GM10266 (cell line): ENCODE measurements around the gene PORCN.
A peak's percentile ranks its signal among the peaks of the same experiment; 100 is the strongest.

Experiments
- DNase-seq: peaks from one replicate; pipeline ENCODE4 v3.0.0; 2012; ENCODE audit errors: extremely low spot score
- CTCF ChIP-seq: IDR thresholded peaks from 2 replicates; pipeline ENCODE4 v1.5.1; 2012; ENCODE audit warnings: mild to moderate bottlenecking, low read depth; ENCODE audit not compliant: control insufficient read depth, insufficient read depth; ENCODE audit errors: missing control alignments

PORCN gene

GRCh38 chrX:48508400-48509244 is at the start of gene PORCN:
PORCN (plus strand) TSS chrX:48508992; CDS start chrX:48509821, 829 bp downstream.
- peak; percentile 89 for DNase-seq
- TF ChIP-seq CTCF = no peak

- no peak for TF ChIP-seq CTCF
Measured at GRCh38 chrX:48459483-48459882, 49.3 kb upstream of the PORCN start.

GRCh38 chrX:48460031-48460430 is 48.8 kb upstream of the PORCN start:
- no peak for TF ChIP-seq CTCF

More at GRCh38 chrX:48459483-48459882, 49.3 kb upstream of the PORCN start:
- no peak for DNase-seq

GRCh38 chrX:48460606-48461005 is 48.2 kb upstream of the PORCN start:
- no peak for TF ChIP-seq CTCF
- DNase-seq = no peak

More at GRCh38 chrX:48460031-48460430, 48.8 kb upstream of the PORCN start:
- DNase-seq = no peak

- no peak for DNase-seq
- TF ChIP-seq CTCF = no peak
Measured at GRCh38 chrX:48461830-48462229, 47.0 kb upstream of the PORCN start.

GRCh38 chrX:48465336-48465933 is 43.4 kb upstream of the PORCN start:
- TF ChIP-seq CTCF = no peak
- DNase-seq = no peak

GRCh38 chrX:48466696-48467095 is 42.1 kb upstream of the PORCN start:
- peak; percentile 30 for TF ChIP-seq CTCF
- DNase-seq = no peak
